Loucy (cell line): ENCODE measurements around the gene ACAN.

Experiments used
- EZH2phosphoT487 ChIP-seq: fragments of 200-600 bp; IDR thresholded peaks from 2 replicates; pipeline ENCODE4 v1.6.1; 2018; ENCODE audit warnings: antibody characterized with exemption, mild to moderate bottlenecking, moderate library complexity, borderline replicate concordance
- TF ChIP-seq, protein P1 (sequence below): fragments of 200-600 bp; sonication (generic); conservative IDR thresholded peaks from 2 replicates; pipeline ENCODE4 v1.5.1; 2014; ENCODE audit warnings: mild to moderate bottlenecking, antibody characterized with exemption, low read length

DNA sequence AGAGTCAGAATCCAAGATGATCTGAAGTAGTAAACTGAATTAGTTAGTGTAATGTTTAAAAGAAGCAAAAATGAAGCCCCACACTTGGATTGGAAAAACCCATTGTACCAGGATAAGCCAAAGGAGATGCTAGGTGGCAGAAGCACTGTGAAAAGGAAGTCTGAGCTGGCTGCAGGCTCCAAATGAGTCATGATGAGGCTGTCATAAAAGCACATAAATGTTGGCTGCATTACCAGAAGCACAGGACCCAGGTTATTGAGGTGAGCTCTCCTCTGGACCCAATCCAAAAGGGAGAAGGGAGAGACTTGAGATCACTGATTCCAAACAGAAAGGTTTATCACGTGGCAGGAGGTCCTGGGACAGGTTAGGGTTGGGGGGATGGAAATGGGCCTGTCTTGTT lies 3.2 kb upstream of the ACAN start:
- TF ChIP-seq, protein P1, sequence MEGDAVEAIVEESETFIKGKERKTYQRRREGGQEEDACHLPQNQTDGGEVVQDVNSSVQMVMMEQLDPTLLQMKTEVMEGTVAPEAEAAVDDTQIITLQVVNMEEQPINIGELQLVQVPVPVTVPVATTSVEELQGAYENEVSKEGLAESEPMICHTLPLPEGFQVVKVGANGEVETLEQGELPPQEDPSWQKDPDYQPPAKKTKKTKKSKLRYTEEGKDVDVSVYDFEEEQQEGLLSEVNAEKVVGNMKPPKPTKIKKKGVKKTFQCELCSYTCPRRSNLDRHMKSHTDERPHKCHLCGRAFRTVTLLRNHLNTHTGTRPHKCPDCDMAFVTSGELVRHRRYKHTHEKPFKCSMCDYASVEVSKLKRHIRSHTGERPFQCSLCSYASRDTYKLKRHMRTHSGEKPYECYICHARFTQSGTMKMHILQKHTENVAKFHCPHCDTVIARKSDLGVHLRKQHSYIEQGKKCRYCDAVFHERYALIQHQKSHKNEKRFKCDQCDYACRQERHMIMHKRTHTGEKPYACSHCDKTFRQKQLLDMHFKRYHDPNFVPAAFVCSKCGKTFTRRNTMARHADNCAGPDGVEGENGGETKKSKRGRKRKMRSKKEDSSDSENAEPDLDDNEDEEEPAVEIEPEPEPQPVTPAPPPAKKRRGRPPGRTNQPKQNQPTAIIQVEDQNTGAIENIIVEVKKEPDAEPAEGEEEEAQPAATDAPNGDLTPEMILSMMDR: no peak
- TF ChIP-seq EZH2phosphoT487: no peak
